NOMO-1 (cell line): ENCODE data around the gene NDUFB3.
"Not testable (repeated sequence)": the region's sequence is repeated elsewhere in the genome, so short reads cannot be mapped to it uniquely, and the experiment has no call there.

Source experiments
- DNase-seq, 2 experiments: peaks; one replicate each; lab custom pipeline; 2025; ENCODE audit not compliant: unreplicated experiment in 2 of 2; lab: John Stamatoyannopoulos, UW

NDUFB3 gene

GRCh38 chr2:201084863-201085262 is 13.1 kb downstream of the NDUFB3 start:
- DNase-seq: no peak

GRCh38 chr2:201090574-201090973 is 18.8 kb downstream of the NDUFB3 start:
- DNase-seq: no peak

- DNase-seq: peak; percentile 24 to 67
Observed at GRCh38 chr2:201093573-201093972, 21.8 kb downstream of the NDUFB3 start.

- no peak for DNase-seq
Observed at GRCh38 chr2:201100497-201100896, 28.7 kb downstream of the NDUFB3 start.

DNA sequence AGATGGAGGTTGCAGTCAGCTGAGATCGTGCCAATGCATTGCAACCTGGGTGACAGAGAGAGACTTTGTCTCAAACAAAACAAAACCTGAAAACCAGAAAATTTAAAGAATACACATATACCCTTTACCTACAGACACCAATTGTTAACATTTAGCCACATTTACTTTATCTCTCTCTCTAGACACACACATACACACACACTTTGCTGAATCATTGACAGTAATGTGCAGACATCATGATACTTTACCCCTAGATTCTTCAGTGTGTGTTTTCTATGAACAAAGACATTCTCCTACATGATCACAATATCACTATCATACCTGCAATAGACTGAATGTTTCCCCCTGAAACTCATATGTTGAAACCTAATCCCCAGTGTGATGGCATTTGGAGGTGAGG is 34.0 kb downstream of the NDUFB3 start:
- no peak for DNase-seq

- no peak for DNase-seq
Observed at GRCh38 chr2:201107624-201108023, 35.8 kb downstream of the NDUFB3 start.

DNA sequence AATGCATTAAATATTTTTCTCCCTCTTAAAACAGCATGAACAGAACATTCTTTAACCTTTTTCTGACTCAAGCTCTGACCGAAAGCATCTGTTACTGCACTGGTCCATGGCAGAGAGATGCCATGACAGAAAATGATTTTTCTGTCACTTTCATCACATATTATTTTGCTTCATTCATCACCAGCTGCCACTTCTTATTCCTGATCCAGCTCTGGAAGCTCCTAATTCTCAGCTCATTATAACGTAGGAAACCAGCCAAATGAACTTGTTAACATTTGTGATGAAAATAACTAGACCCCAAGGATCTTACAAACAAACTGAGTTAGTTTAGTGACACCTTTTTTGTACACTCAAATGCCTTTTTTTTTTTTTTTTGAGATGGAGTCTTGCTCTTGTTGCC is 36.5 kb downstream of the NDUFB3 start:
- no peak for DNase-seq

GRCh38 chr2:201109186-201109585 is 37.4 kb downstream of the NDUFB3 start:
- DNase-seq: no peak

DNA sequence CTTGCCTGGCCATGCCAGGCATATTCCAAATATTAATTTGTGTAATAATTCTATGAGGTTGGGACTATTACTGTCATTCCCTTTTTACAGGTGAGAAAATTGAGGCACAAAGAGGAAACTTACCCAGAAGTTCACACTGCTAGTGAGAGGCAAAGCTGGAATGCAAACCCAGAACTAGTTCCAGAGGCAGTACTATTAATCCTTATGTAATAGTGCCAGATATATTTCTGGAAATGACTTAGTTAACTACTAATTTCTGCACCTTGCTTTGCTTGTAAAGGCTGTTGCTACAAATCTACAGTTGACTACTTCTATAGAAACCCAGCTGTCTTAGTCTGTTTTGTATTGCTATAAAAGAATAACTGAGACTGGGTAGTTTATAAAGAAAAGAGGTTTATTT is 38.8 kb downstream of the NDUFB3 start:
- no peak for DNase-seq

- no peak for DNase-seq
Observed at GRCh38 chr2:201111096-201111495, 39.3 kb downstream of the NDUFB3 start.

- no peak for DNase-seq
Observed at GRCh38 chr2:201114350-201114749, 42.5 kb downstream of the NDUFB3 start.

DNA sequence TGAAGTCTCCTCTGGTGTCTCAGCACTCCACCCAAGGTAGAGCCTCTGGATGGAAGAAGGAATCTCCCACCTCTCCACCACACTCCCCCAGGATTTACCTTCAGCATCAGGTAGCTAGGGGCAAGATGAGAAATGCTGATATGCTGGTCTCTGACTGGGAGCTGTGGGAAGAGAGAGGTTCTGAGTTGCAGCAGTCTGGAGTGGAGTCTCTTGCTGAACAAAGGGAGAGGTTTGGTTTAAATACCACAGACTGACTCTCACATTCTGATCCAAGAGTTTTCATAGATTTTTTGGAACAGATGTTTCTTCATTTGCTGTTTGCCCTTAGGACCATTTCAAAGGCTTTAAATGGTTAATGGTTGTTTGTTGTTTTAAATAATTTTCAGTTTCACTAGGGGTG is 43.0 kb downstream of the NDUFB3 start:
- no peak for DNase-seq

- DNase-seq: peak; percentile 61 to 75
Observed at GRCh38 chr2:201116115-201116958, 44.5 kb downstream of the NDUFB3 start, which contains the start of gene CFLAR. CFLAR (plus strand) TSS chr2:201116164; CDS start chr2:201129866, 13,702 bp downstream.

DNA sequence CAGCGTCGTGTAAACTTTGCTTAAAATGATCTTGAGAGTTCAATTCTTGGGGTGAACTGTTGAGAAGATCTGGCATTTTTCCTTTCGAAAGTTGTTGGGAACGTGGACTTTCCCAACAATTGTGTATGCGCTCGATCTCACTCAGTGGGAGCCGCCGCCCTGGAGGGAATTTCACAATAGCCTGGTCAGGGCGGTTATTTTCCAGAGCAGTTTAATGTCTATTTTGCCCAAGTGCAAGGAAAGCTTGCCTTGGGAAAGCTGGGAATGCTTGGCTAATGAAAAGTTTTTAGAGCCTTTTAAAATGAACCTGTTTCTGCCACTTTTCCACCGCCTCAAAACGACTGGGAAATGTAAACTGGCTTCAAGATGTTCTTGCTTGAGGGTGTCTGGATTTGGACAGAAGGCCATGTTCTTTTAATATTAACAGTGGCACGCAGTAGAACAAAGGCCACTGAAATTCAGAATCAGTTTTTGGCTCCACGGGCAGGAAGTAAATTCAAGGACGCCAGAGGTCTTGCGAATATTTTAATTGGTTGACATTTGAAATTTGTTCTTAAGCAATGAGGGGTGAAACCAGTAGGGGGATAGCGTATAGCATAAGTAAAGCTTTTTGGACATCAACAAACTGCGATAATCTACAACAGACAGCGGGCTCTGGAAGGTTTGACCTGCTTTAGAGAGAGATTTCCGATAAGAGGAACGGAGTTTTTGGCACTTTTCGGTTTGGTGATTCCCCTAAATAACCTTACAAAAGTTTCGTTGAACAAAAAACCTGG is 45.3 kb downstream of the NDUFB3 start:
- peak; percentile 82 to 94 for DNase-seq

GRCh38 chr2:201117735-201118094 is 45.9 kb downstream of the NDUFB3 start:
- DNase-seq: not testable (repeated sequence)

DNA sequence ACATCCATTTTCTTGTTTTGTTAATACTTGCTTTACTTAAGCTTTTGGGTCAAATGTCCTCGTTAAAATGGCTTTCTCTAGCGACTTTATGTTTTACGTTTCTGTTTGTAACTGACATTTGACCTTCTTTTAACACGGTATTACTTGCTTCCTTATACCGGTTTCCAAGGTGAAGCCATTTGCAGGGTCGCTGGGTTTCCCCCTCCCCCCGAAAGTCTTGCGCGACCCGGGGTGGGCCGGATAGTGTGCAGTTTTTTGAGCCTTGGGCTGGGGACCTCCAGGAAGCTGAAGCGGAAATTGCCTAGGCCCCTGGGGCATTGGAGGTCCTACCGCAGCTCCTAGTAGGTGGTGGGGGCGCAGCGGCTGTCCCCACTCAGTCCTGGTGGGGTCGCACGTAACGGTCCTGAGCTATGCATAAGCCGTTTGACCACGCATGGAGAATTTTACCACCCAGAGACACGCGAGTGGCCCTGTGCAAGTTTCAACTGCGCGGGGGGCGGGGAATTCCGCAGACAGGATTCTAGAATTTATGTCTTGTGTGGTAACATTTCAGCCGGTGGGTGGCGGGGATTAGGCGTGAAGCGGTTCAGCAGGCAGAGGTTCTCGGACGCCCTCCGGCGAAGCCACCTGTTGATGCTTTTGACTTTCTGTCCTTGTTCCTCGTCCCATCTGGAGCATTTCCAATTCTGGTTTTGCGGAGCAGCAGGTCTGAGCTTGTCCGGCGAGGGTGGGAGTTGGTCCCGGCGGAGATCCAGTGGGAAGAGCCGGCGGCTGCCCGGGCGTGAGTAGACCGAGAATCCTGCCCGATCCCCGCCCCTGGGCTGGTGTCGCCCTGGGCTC is 46.5 kb downstream of the NDUFB3 start:
- peak; percentile 85 to 94 for DNase-seq

GRCh38 chr2:201118961-201119854 is 47.4 kb downstream of the NDUFB3 start:
- DNase-seq: peak in 1 of 2 experiments; percentile 43

- no peak for DNase-seq
Observed at GRCh38 chr2:201122276-201122675, 50.5 kb downstream of the NDUFB3 start.

- DNase-seq: no peak
Observed at GRCh38 chr2:201126308-201127151, 54.7 kb downstream of the NDUFB3 start.
